GM23248 (cell line): ENCODE measurements around the gene FFAR3. TPM values are rescaled to one million over a fixed set of nuclear protein-coding genes. Genes with fewer than 3 reads are reported as not detected.
"Not testable (repeated sequence)": the region's sequence is repeated elsewhere in the genome, so short reads cannot be mapped to it uniquely, and the experiment has no call there.

ENCODE experiments used
- DNase-seq: peaks from one replicate; pipeline ENCODE4 v3.0.0-alpha.2; 2015
- H2AFZ ChIP-seq: fragments of 200-600 bp; sonication (generic); 2 replicates; pipeline ENCODE4 v1.6.1; 2016; ENCODE audit warnings: antibody characterized with exemption
- H3F3A ChIP-seq: fragments of 200-600 bp; sonication (generic); 2 replicates; pipeline ENCODE4 v1.6.1; 2016; ENCODE audit warnings: mild to moderate bottlenecking, antibody characterized with exemption, mixed run types; ENCODE audit not compliant: insufficient read depth
- H3K27ac ChIP-seq: fragments of 200-600 bp; sonication (generic); 2 replicates; pipeline ENCODE4 v1.5.1; 2016; ENCODE audit warnings: mild to moderate bottlenecking
- H3K27me3 ChIP-seq: fragments of 200-600 bp; sonication (generic); replicated peaks from 2 replicates; pipeline ENCODE4 v1.6.1; 2016; ENCODE audit warnings: mild to moderate bottlenecking; ENCODE audit not compliant: insufficient read depth
- H3K36me3 ChIP-seq: fragments of 200-600 bp; sonication (generic); 2 replicates; pipeline ENCODE4 v1.6.1; 2016; ENCODE audit warnings: low read depth, mild to moderate bottlenecking
- H3K4me1 ChIP-seq: fragments of 200-600 bp; sonication (generic); 2 replicates; pipeline ENCODE4 v1.6.1; 2016; ENCODE audit warnings: mild to moderate bottlenecking; ENCODE audit not compliant: insufficient read depth
- H3K4me2 ChIP-seq: fragments of 200-600 bp; sonication (generic); one replicate; pipeline ENCODE4 v1.6.1; 2016; ENCODE audit warnings: mild to moderate bottlenecking; ENCODE audit not compliant: unreplicated experiment
- H3K4me3 ChIP-seq: fragments of 200-600 bp; sonication (generic); 2 replicates; pipeline ENCODE4 v1.5.1; 2016; ENCODE audit warnings: mild to moderate bottlenecking
- H3K79me2 ChIP-seq: fragments of 200-600 bp; sonication (generic); 2 replicates; pipeline ENCODE4 v1.6.1; 2016; ENCODE audit warnings: mild to moderate bottlenecking; ENCODE audit not compliant: insufficient read depth
- H3K9ac ChIP-seq: fragments of 200-600 bp; sonication (generic); 2 replicates; pipeline ENCODE4 v1.6.1; 2016; ENCODE audit warnings: mild to moderate bottlenecking
- H3K9me2 ChIP-seq: fragments of 200-600 bp; sonication (generic); 2 replicates; pipeline ENCODE4 v1.6.1; 2016; ENCODE audit warnings: mixed run types, mild to moderate bottlenecking, moderate library complexity; ENCODE audit not compliant: insufficient read depth
- H3K9me3 ChIP-seq: fragments of 200-600 bp; sonication (generic); one replicate; pipeline ENCODE4 v1.6.1; 2017; ENCODE audit warnings: low read depth
- H4K20me1 ChIP-seq: fragments of 200-600 bp; sonication (generic); 2 replicates; pipeline ENCODE4 v1.6.0; 2016; ENCODE audit not compliant: insufficient read depth
- EZH2 ChIP-seq: fragments of 200-600 bp; sonication (generic); IDR thresholded peaks from 2 replicates; pipeline ENCODE4 v1.6.1; 2018; ENCODE audit warnings: antibody characterized with exemption, mild to moderate bottlenecking; ENCODE audit not compliant: insufficient read depth, poor library complexity, severe bottlenecking
- EZH2phosphoT487 ChIP-seq: fragments of 200-600 bp; sonication (generic); IDR thresholded peaks from 2 replicates; pipeline ENCODE4 v1.6.1; 2018; ENCODE audit warnings: antibody characterized with exemption, moderate library complexity, mild to moderate bottlenecking, low read depth; ENCODE audit not compliant: insufficient read depth
- WGBS, 2 experiments: methylation state at CpG; one replicate each; pipeline ENCODE4 v1.1.6; 2015 to 2017; ENCODE audit warnings: low lambda C conversion rate in 2 of 2, low coverage in 1 of 2; ENCODE audit errors: missing lambda C conversion rate in 2 of 2; 5-methylcytosine and 5-hydroxymethylcytosine counted together
- in situ Hi-C: fragments of 300-500 bp; cut with MboI; formaldehyde crosslinking; loops from 2 replicates; pipeline ENCODE4 v1.15.0; 2020
- polyA plus RNA-seq: library from polyadenylated mRNA; unstranded; fragments of >200 nt; fragmentation: Nextera tagmentation; extraction: Ambion mirVana; gene quantifications from 2 replicates; pipeline ENCODE4 v1.2.1, GENCODE V29; 2016
- total RNA-seq: library from RNA; depleted of rRNA; stranded (reverse); fragments of >200 nt; shearing (Covaris generic); gene quantifications from 2 replicates; pipeline ENCODE4 v1.2.3, GENCODE V29; 2014

Gene FFAR3
- total and polyA plus RNA-seq, 2 experiments from 2014 or later: not detected

- H3K36me3 ChIP-seq: no peaks in the 10 kb centered on the region
- DNase-seq: no peak
- in situ Hi-C loops: no loop called here
Measured at GRCh38 chr19:35400773-35401100, 42.5 kb downstream of the FFAR3 start.

GRCh38 chr19:35401416-35401815 is 43.2 kb downstream of the FFAR3 start:
- H2AFZ ChIP-seq, H3K36me3 ChIP-seq, in situ Hi-C loops, H3K4me1 ChIP-seq, H3K27me3 ChIP-seq, H3K9me3 ChIP-seq, H3K4me2 ChIP-seq, H3K4me3 ChIP-seq, H3K9ac ChIP-seq, H3F3A ChIP-seq, H4K20me1 ChIP-seq, DNase-seq, H3K79me2 ChIP-seq, H3K9me2 ChIP-seq, H3K27ac ChIP-seq: not testable (repeated sequence)
- 72 to 73% methylated on average over 9 of the region's 9 CpGs for WGBS, 2 experiments

More at GRCh38 chr19:35400773-35401100, 42.5 kb downstream of the FFAR3 start:
- Histone ChIP-seq H3K27me3 (peaks cover 4% of the 10 kb centered on the region; the same call in 1 of the 2 replicates), H3K9me2 (no peaks in the 10 kb centered on the region), H3F3A (peaks cover 3% of the 10 kb centered on the region; the same call in 1 of the 2 replicates), H3K27ac (no peak overlapping the region), H3K4me2 (no peak overlapping the region), H2AFZ (no peak overlapping the region), H4K20me1 (no peaks in the 10 kb centered on the region), H3K4me1 (peaks cover 3% of the 10 kb centered on the region), H3K4me3 (no peak overlapping the region), H3K9me3 (no peaks in the 10 kb centered on the region), H3K79me2 (no peaks in the 10 kb centered on the region), H3K9ac (no peak overlapping the region)
- 87 to 93% methylated on average over 7 of the region's 7 CpGs for WGBS, 2 experiments
- no peak for TF ChIP-seq EZH2
- TF ChIP-seq EZH2phosphoT487: no peak

DNA sequence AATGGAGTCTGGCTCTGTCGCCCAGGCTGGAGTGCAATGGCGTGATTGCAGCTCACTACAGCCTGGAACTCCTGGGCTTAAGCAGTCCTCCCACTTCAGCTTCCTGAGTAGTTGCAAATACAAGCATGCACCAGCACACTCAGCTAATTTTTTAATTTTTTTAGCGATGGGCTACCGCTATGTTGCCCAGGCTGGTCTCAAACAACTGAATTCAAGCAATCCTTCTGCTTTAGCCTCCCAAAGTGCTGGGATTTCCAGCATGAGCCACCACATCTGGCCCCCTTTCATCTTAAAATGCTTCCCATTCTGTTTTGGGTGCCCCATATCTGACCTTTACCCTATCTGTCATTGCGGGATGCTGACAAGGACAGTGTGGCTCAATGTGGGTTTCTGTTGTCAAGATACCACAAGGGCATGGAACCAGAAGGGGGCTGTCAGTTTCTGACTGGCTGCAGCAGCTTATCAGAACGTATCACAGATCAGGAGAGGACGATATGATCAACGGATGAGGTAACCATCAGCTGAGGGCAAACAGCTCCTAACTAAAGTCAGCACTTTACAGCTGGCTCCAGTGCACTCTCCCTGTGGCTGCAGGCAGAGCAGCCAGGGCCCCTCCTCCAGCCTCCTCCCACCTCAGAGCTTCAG is 45.0 kb downstream of the FFAR3 start:
- Histone ChIP-seq H3K4me1 (peaks cover 6% of the 10 kb centered on the region), H3K4me2 (no peak overlapping the region), H3K79me2 (no peaks in the 10 kb centered on the region), H3K4me3 (no peak overlapping the region), H3K27me3 (0 out of 2 replicates have a peak, but pooled peaks cover 4% of the 10 kb centered on the region), H3K9me2 (no peaks in the 10 kb centered on the region), H3F3A (peaks cover 5% of the 10 kb centered on the region; the same call in 1 of the 2 replicates), H4K20me1 (no peaks in the 10 kb centered on the region), H3K9ac (no peak overlapping the region), H2AFZ (no peak overlapping the region), H3K36me3 (no peaks in the 10 kb centered on the region), H3K9me3 (no peaks in the 10 kb centered on the region), H3K27ac (no peak overlapping the region)
- no peak for TF ChIP-seq EZH2phosphoT487
- no peak for TF ChIP-seq EZH2
- 76 to 84% methylated on average over 8 of the region's 8 CpGs for WGBS, 2 experiments
- no peak for DNase-seq
- in situ Hi-C loops: no loop called here

DNA sequence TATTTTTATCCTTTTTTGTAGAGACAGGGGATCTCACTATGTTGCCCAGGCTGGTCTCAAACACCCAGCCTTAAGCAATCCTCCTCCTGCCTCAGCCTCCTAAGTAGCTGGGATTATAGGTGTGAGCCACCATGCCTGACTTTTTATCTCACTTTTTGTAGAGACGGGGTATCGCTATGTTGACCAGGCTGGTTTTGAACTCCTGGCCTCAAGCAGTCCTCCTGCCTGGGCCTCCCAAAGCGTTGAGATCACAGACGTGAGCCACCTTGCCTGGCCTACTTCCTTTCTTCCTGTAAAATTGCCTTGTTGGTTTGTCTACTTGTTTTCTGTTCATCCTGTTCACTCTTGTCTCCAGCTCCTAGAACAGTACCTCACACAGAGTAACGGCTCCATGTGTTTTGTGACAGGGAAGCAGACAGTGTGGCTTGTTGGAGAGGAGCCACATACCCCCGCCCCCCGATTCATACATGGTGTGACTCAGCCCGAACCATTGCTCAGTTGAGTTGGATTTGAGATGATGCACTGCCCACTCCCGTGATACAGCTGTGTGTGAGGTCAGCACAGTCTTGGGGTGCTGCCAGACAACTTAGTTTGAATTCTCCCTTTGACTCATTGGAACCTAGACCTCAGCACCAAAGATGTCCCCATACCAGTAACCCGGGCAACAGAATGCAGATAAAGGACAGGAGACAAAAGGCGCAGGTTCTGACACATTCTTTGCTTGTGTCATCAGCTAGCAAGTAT is 46.8 kb downstream of the FFAR3 start:
- no peak overlapping the region for H3K9ac ChIP-seq
- peak; percentile 99 for DNase-seq
- no peaks in the 10 kb centered on the region for H3K9me2 ChIP-seq
- H3K27ac ChIP-seq: peak overlapping the region; percentile 62
- H3K27me3 ChIP-seq: peaks cover 18% of the 10 kb centered on the region; the same call in 1 of the 2 replicates
- no peak overlapping the region for H2AFZ ChIP-seq
- H3K4me2 ChIP-seq: peak overlapping the region; percentile 10
- no peaks in the 10 kb centered on the region for H3K79me2 ChIP-seq
- no peaks in the 10 kb centered on the region for H3K9me3 ChIP-seq
- no peak for TF ChIP-seq EZH2
- TF ChIP-seq EZH2phosphoT487: no peak
- peaks cover 6% of the 10 kb centered on the region for H3K4me1 ChIP-seq
- no peaks in the 10 kb centered on the region for H3K36me3 ChIP-seq
- in situ Hi-C loops: no loop called here
- H4K20me1 ChIP-seq: no peaks in the 10 kb centered on the region
- H3F3A ChIP-seq: peaks cover 5% of the 10 kb centered on the region; the same call in 1 of the 2 replicates
- no peak overlapping the region for H3K4me3 ChIP-seq
- WGBS, 2 experiments: 17 to 23% methylated on average over 11 of the region's 11 CpGs
